ENCODE measurements around the gene MS4A2.
"Not testable (repeated sequence)": the region's sequence is repeated elsewhere in the genome, so short reads cannot be mapped to it uniquely, and the experiment has no call there.

MS4A2 gene

GRCh38 chr11:60088364-60088763 is at the start of gene MS4A2:
Gene MS4A2, plus strand, starts transcription at chr11:60088664. Its CDS starts 102 bp downstream, at chr11:60088766.
- DNase-seq (ENCODE audit: low read depth), result no peak

- no peak for DNase-seq (ENCODE audit: low read depth)
These were observed 48.4 kb upstream of the MS4A2 start, which contains the start of gene OOSP2 for GRCh38 chr11:60040109-60040508. Gene OOSP2, plus strand, starts transcription at chr11:60040409. Its CDS starts 51 bp downstream, at chr11:60040460.

DNA sequence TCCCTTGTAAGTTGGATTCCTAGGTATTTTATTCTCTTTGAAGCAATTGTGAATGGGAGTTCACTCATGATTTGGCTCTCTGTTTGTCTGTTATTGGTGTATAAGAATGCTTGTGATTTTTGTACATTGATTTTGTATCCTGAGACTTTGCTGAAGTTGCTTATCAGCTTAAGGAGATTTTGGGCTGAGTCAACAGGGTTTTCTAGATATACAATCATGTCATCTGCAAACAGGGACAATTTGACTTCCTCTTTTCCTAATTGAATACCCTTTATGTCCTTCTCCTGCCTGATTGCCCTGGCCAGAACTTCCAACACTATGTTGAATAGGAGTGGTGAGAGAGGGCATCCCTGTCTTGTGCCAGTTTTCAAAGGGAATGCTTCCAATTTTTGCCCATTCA is 38.0 kb upstream of the MS4A2 start:
- not testable (repeated sequence) for DNase-seq (ENCODE audit: low read depth)

- not testable (repeated sequence) for DNase-seq (ENCODE audit: low read depth)
These were observed 37.6 kb upstream of the MS4A2 start for GRCh38 chr11:60050839-60051238.

DNA sequence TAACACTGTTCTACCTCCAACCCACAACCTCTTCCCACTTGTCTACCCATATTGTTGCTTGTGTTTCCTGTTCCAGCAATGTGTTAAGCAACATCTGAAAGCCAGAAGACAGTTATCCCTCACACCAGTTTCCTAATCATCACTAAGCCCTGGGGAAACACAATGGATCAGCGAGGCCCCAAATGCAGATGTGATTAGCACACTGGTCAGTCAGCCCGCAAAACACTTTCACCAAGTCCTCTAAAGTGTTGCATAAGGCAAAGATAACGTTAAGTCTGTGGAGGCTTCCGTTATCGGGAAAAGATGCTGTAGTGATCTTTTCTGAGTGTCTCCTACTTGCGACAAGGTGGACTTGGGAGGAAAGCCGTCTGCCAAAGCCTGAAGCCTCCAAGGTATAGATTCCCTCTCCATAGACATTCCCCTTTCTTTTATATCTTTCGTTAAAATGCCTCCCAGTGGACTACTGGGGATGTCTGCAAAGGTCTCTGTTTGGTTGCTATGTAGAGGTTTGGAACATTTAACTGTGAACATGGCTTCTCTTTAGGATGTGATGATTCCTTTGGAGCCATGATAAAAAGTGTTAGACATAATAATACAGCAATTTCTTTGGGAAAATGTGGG is 32.0 kb upstream of the MS4A2 start, which contains the start of gene MS4A3:
Gene MS4A3 (plus strand): TSS at position 317 of the 621 bp plus-strand sequence. CDS start 4,496 bp downstream, outside the sequence.
- no peak for DNase-seq (ENCODE audit: low read depth)

DNA sequence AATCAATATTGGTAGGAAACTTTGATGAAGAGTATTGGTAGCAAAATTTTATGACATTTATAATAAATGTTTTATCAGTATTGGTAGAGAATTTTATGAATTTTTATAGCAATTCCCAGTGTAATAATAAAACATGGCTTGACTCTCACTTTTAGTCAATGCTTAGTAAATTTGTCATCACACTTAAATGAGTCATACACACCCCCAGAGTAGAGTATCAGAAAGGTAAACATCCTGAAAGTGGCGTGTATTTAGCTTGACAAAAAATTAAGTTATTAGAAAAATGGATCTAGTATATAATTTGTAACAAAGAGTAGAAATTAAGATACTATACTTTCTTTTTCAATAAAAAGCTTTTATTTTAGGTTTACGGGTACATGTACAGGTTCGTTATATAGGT is 29.4 kb upstream of the MS4A2 start:
- no peak for DNase-seq (ENCODE audit: low read depth)

DNA sequence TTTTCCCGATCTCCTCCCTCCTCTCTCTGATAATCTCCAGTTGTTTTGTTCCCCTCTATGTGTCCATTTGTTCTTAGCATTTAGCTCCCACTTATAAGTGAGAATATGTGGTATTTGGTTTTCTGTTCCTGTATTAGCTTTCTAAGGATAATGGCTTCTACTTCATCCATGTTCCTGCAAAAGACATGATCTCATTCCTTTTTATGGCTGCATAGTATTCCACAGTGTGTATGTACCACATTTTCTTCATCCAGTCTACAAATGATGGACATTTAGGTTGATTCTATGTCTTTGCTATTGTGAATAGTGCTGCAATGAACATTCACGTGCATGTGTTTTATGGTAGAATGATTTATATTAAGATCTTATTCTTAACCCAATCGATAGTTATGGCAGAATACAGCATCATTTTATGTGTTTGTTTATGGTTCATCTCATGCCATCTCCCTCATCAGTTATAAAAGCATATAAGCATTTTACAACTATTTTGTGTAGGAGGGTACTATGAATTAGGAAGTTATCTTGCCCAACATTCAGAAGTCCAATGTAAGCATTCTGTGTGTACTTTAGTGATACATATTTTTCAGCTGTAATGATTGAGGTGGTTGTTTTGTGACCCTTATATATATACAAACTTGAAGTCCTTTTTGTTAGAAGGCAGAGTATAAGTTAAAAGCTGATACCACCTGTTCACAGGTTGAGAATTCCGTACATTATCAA is 28.8 kb upstream of the MS4A2 start:
- no peak for DNase-seq (ENCODE audit: low read depth)

- DNase-seq (ENCODE audit: low read depth), result no peak
These were observed 24.4 kb upstream of the MS4A2 start for GRCh38 chr11:60064111-60064510.

- DNase-seq (ENCODE audit: low read depth), result no peak
These were observed 22.7 kb upstream of the MS4A2 start for GRCh38 chr11:60065801-60066200.

GRCh38 chr11:60069450-60069849 is 19.0 kb upstream of the MS4A2 start:
- no peak for DNase-seq (ENCODE audit: low read depth)

DNA sequence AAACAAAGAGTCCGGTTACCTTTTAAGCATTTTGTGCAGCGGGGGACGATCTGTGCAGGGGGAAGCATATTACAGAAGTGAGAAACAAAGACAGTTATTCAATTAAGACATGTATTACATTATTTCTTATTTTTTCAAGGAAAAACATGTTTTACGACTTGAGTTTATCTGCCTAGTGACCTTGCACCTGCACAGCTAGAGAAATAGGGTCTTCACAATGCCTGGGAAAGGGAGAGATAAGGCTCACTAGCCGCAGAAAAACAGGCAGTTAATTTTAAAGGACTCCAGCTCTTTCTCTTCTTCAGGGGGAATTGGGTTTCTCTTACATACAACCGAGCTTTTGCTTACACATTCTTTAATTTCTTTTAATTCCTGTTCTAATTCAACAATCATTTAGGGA is 16.8 kb upstream of the MS4A2 start:
- not testable (repeated sequence) for DNase-seq (ENCODE audit: low read depth)

DNA sequence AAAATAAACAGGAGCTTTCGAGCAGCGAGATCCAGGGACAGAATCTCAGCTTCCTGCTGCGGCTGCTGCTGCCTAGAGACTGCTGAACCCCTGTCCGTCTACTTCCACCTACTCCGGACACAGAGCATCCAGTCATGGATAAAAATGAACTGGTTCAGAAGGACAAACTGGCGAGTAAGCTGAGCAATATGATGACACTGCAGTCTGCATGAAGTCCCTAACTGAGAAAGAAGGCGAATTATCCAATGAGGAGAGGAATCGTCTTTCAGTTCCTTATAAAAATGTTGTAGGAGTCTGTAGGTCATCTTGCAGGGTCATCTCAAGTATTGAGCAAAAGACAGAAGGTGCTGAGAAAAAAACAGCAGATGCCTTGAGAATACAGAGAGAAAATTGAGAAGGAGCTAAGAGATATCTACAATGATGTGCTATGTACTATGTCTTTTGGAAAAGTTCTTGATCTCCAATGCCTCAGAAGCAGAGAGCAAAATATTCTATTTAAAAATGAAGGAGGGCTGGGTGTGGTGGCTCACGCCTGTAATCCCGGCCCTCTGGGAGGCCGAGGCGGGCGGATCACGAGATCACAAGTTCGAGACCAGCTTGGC is 11.1 kb upstream of the MS4A2 start:
- DNase-seq (ENCODE audit: low read depth), result no peak

GRCh38 chr11:60077981-60078380 is 10.5 kb upstream of the MS4A2 start:
- no peak for DNase-seq (ENCODE audit: low read depth)

DNA sequence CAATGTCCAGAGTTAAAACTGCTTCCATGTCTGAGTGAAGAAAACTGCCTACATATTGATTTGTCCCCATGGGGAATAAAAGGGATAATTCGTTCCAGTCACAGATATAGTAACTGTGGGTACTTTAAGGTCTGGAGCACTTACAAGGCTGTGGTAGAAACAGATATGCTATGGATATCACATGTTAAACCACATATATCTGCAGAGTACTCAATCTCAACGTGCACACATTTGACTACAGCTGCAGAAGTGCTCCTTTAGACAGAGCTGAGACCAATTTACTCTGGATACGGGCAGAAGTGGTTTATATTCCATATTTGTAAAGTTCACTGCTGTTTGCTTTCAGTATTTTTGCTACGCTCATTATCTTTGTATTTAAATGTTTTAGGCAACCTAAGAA is 9.7 kb upstream of the MS4A2 start:
- no peak for DNase-seq (ENCODE audit: low read depth)

DNA sequence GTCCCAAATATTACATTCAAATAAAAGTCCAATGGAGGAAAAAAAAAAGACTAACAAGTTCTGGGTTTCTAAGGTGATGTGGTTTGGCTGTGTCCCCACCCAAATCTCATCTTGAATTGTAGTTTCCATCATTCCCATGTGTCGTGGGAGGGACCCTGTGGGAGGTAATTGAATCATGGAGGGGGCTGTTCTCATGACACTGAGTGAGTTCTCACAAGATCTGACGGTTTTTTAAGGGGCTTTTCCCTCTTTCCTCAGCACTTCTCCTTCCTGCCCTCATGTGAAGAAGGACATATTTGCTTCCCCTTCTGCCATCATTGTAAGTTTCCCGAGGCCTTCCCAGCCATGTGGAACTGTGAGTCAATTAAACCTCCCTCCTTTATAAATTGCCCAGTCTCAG is 7.9 kb upstream of the MS4A2 start:
- DNase-seq (ENCODE audit: low read depth), result no peak

DNA sequence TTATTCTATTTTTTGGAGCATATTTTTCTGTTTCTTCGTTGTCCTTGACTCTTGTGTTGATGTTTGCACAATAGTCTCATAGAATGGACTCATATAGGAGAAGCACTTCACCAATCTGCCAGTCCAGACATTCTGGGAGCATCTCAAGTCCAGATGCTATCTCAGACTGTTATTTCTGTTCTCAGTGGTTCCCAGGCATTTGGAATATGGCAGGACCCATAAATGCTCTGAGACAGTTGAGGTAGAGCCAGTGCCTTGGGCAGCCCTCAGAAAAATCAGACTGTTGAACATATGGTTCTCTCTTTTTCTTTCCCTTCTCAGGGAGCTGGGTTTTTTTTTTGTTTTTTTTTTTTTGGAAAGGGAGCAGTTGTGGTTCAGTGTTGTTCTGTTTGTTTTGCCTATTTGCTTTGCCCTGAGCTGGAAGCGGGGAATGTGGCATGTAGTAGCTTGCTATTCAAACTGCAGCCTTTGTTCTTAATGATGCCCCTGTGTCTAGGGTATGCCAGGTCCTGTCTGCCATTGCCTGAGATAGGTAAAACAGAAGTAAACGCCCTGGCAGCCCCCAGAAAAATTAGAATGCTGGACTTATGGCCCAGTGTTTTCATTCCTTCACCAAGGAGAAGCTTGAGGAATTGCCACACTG is 3.7 kb upstream of the MS4A2 start:
- DNase-seq (ENCODE audit: low read depth), result no peak

DNA sequence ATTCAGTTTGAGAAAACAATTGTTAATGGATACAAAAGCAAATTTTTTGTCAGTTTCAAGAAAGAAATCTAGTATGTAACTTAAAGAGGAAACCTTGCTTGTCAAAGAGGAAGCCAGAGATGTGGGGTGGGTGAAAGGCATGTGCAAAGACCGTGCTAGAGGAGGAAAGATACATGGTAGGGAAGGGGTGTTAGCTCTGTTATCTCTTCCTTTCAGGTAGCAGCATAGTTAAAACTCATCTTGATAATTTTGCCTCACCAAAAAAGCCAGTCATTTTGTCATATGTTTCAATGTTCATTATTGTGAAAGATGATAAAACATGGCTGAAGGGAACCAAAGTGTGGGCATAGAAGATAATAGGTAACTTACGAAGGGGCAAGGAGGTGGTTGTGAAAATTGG is 2.6 kb upstream of the MS4A2 start:
- no peak for DNase-seq (ENCODE audit: low read depth)

DNA sequence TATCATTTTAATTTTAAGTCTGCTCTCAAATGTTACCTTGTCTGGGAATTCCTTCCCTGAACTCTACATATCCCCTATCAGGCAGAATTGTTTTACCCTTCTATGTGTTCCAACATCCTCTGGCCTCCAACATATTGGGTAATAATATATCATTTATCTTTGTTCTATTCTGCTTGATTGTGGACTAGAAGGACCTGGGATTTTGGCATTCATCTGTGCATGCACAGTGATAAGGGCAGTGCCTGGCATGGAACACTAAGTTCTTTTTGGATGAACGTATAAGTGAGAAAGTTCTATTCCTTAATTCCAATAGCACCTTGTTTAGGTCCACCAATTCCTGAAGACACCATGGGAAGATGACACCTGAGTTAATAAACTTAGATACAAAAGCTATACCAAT is 1.2 kb upstream of the MS4A2 start:
- DNase-seq (ENCODE audit: low read depth), result no peak

GRCh38 chr11:60095477-60096120 is 7.1 kb downstream of the MS4A2 start:
- DNase-seq (ENCODE audit: low read depth), result no peak

DNA sequence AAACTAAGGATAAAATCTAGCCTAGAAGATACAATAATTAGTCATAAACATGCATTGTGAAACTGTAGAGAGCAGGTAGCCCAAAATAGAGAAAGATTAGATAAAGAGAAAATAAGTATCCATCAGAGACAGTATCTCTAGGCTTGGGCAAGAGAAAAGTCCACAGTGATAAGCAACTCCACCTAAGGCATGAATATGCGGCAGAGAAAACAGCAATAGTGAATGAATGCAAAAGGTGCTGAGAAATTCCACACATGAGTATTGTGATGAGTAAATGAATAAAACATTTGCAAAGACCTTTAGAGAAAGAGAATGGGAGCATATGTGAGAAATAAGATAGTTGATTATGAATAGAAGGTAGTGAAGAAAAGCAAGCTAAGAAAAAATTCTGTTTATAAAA is 8.7 kb downstream of the MS4A2 start:
- DNase-seq (ENCODE audit: low read depth), result no peak

- DNase-seq (ENCODE audit: low read depth), result no peak
These were observed 10.0 kb downstream of the MS4A2 start for GRCh38 chr11:60098508-60098907.

GRCh38 chr11:60100516-60100915 is 12.1 kb downstream of the MS4A2 start:
- no peak for DNase-seq (ENCODE audit: low read depth)
